GM12878 (cell line): ENCODE data around the gene CTNNA1. TPM values are rescaled to one million over a fixed set of nuclear protein-coding genes. Genes with fewer than 3 reads are reported as not detected.
A peak's percentile ranks its signal among the peaks of the same experiment; 100 is the strongest.

ENCODE experiments used
- ATAC-seq: fragments of 200-7000 bp; cut with Tn5 transposase; 3 replicates; pipeline ENCODE4 v1.9.1; 2020; ENCODE audit warnings: mild to moderate bottlenecking, moderate library complexity
- BruUV-seq: library from RNA; stranded (reverse); fragments of 400-500 nt; replicated peaks from 2 replicates; lab custom pipeline; 2021; lab: Mats Ljungman, UMichigan
- CTCF ChIA-PET: fragments of 300-600 bp; sonication (Branson Sonifier 250); formaldehyde crosslinking; extraction: SDS; loops from one replicate; lab custom pipeline; 2021; ENCODE audit warnings: inconsistent platforms; lab: Yijun Ruan, JAX
- POLR2A ChIA-PET: fragments of 350-600 bp; formaldehyde crosslinking; extraction: SDS; loops from one replicate; lab custom pipeline; 2021; ENCODE audit warnings: inconsistent platforms; lab: Charles Lee
- RAD21 ChIA-PET: fragments of 300-600 bp; sonication (Branson Sonifier 250); formaldehyde crosslinking; loops from one replicate; lab custom pipeline; 2023; ENCODE audit warnings: antibody characterized with exemption; ENCODE audit not compliant: unreplicated experiment; lab: Charles Lee
- SMC1A ChIA-PET: fragments of 300-600 bp; sonication (Branson Sonifier 250); formaldehyde crosslinking; loops from one replicate; lab custom pipeline; 2023; ENCODE audit not compliant: unreplicated experiment, uncharacterized antibody; lab: Charles Lee
- DNase-seq: peaks from one replicate; pipeline ENCODE4 v3.0.0-alpha.2; 2011; ENCODE audit warnings: low read depth, low spot score
- FAIRE-seq: peaks from 3 replicates; lab custom pipeline; 2011; peaks lifted over from hg19 to GRCh38; lab: Jason Lieb, UNC
- H2AFZ ChIP-seq: 2 replicates; pipeline ENCODE4 v1.6.0; 2011; ENCODE audit warnings: low read depth, low read length, control low read depth; ENCODE audit not compliant: control insufficient read depth
- H3K27ac ChIP-seq: 2 replicates; pipeline ENCODE4 v1.5.1; 2011; ENCODE audit warnings: control low read depth; ENCODE audit not compliant: control insufficient read depth, insufficient read depth
- H3K27me3 ChIP-seq, 2 experiments: replicated peaks in 1 of 2; 2 replicates each; pipeline versions ENCODE4 v1.6.0 to v1.6.1; 2011; ENCODE audit warnings: low read length in 1 of 2; ENCODE audit not compliant: control insufficient read depth in 2 of 2, insufficient read depth in 2 of 2
- H3K36me3 ChIP-seq, 2 experiments: 2 replicates each; pipeline ENCODE4 v1.5.1; 2011; ENCODE audit warnings: low read length in 1 of 2; ENCODE audit not compliant: control insufficient read depth in 2 of 2, insufficient read depth in 2 of 2
- H3K4me1 ChIP-seq: 2 replicates; pipeline ENCODE4 v1.6.1; 2011; ENCODE audit warnings: mild to moderate bottlenecking, low read length, moderate library complexity, mixed read lengths; ENCODE audit not compliant: control insufficient read depth, insufficient read depth
- H3K4me2 ChIP-seq: 2 replicates; pipeline ENCODE4 v1.6.0; 2011; ENCODE audit warnings: control low read depth; ENCODE audit not compliant: control insufficient read depth, insufficient read depth
- H3K4me3 ChIP-seq: fragments of 200-600 bp; sonication (generic); 2 replicates; pipeline ENCODE4 v1.5.1; 2016
- H3K79me2 ChIP-seq: 2 replicates; pipeline ENCODE4 v1.6.0; 2011; ENCODE audit warnings: low read length; ENCODE audit not compliant: control insufficient read depth, insufficient read depth
- H3K9ac ChIP-seq: 2 replicates; pipeline ENCODE4 v1.8.0; 2011; ENCODE audit warnings: low read length, control low read depth, mixed read lengths; ENCODE audit not compliant: control insufficient read depth, insufficient read depth
- H3K9me3 ChIP-seq: replicated peaks from 3 replicates; pipeline ENCODE4 v1.5.1; 2011; ENCODE audit warnings: mild to moderate bottlenecking, low read length; ENCODE audit not compliant: control insufficient read depth, insufficient read depth
- H4K20me1 ChIP-seq: 2 replicates; pipeline ENCODE4 v1.6.0; 2011; ENCODE audit not compliant: control insufficient read depth, insufficient read depth
- CBFB ChIP-seq: IDR thresholded peaks from 2 replicates; pipeline ENCODE4 v1.6.1; 2016; ENCODE audit warnings: antibody characterized with exemption, low read depth
- CEBPB ChIP-seq, 2 experiments: fragments of 150-350 bp in 1 of 2; IDR thresholded peaks; 2 replicates each; pipeline ENCODE4 v1.6.1; 2012 to 2014; ENCODE audit warnings: low read depth in 2 of 2, low read length in 2 of 2, borderline replicate concordance in 1 of 2, inconsistent platforms in 1 of 2
- CHD1 ChIP-seq: IDR thresholded peaks from 2 replicates; pipeline ENCODE4 v1.6.1; 2012; ENCODE audit warnings: low read depth, low read length, improper control_type of control experiment
- DPF2 ChIP-seq: fragments of 450-650 bp; IDR thresholded peaks from 2 replicates; pipeline ENCODE4 v1.6.1; 2017; ENCODE audit warnings: mild to moderate bottlenecking
- EGR1 ChIP-seq, 2 experiments: IDR thresholded peaks; 1 replicate in 1 of 2; 2 replicates in 1 of 2; pipeline ENCODE4 v1.6.1; 2011 to 2012; ENCODE audit warnings: low read depth in 2 of 2, low read length in 2 of 2, borderline replicate concordance in 1 of 2, mild to moderate bottlenecking in 1 of 2, moderate library complexity in 1 of 2
- FOS ChIP-seq: IDR thresholded peaks from 3 replicates; pipeline ENCODE4 v1.6.1; 2011; ENCODE audit warnings: borderline replicate concordance; ENCODE audit not compliant: insufficient read length; ENCODE audit errors: extremely low read depth
- HDAC2 ChIP-seq: fragments of 200-600 bp; sonication (generic); IDR thresholded peaks from 2 replicates; pipeline ENCODE4 v1.6.1; 2017
- IRF5 ChIP-seq: fragments of 450-650 bp; IDR thresholded peaks from 2 replicates; pipeline ENCODE4 v1.6.1; 2017; ENCODE audit warnings: borderline replicate concordance
- KAT2A ChIP-seq: conservative IDR thresholded peaks from 2 replicates; pipeline ENCODE4 v1.6.1; 2011; ENCODE audit warnings: low read depth, low read length; ENCODE audit not compliant: control insufficient read depth
- NFXL1 ChIP-seq: fragments of 450-650 bp; IDR thresholded peaks from 2 replicates; pipeline ENCODE4 v1.6.1; 2017; ENCODE audit warnings: antibody characterized with exemption, mild to moderate bottlenecking, borderline replicate concordance
- RELB ChIP-seq: fragments of 450-650 bp; IDR thresholded peaks from 2 replicates; pipeline ENCODE4 v1.6.1; 2017; ENCODE audit warnings: low read depth, mild to moderate bottlenecking, moderate library complexity
- SP1 ChIP-seq: IDR thresholded peaks from one replicate; pipeline ENCODE4 v1.6.1; 2011; ENCODE audit warnings: low read depth, low read length
- SPI1 ChIP-seq: IDR thresholded peaks from 2 replicates; pipeline ENCODE4 v1.6.1; 2011; ENCODE audit warnings: low read depth, mild to moderate bottlenecking, low read length, moderate library complexity, borderline replicate concordance; ENCODE audit not compliant: insufficient read depth
- ZNF217 ChIP-seq: fragments of 450-650 bp; IDR thresholded peaks from 2 replicates; pipeline ENCODE4 v1.6.1; 2017; ENCODE audit warnings: antibody characterized with exemption, mild to moderate bottlenecking
- ZNF384 ChIP-seq: IDR thresholded peaks from 2 replicates; pipeline ENCODE4 v1.6.1; 2012; ENCODE audit warnings: low read depth, mild to moderate bottlenecking, low read length, improper control_type of control experiment, borderline replicate concordance
- ZNF687 ChIP-seq: fragments of 450-650 bp; IDR thresholded peaks from 2 replicates; pipeline ENCODE4 v1.6.1; 2017; ENCODE audit warnings: mild to moderate bottlenecking, moderate library complexity
- ZSCAN29 ChIP-seq: fragments of 450-650 bp; IDR thresholded peaks from 2 replicates; pipeline ENCODE4 v1.6.1; 2017; ENCODE audit warnings: mild to moderate bottlenecking, moderate library complexity
- WGBS: methylation state at CpG from one replicate; pipeline ENCODE4 v1.1.6; 2016; ENCODE audit warnings: low lambda C conversion rate; ENCODE audit not compliant: insufficient replicate concordance, insufficient coverage; ENCODE audit errors: missing lambda C conversion rate; 5-methylcytosine and 5-hydroxymethylcytosine counted together
- in situ Hi-C: fragments of 300-500 bp; cut with MboI; formaldehyde crosslinking; loops from 9 replicates; pipeline ENCODE4 v1.14.3; 2018; ENCODE audit warnings: mixed read lengths
- intact Hi-C: fragments of 100-400 bp; cut with micrococcal nuclease; formaldehyde crosslinking; loops from one replicate; pipeline ENCODE4 v1.14.2; 2022; ENCODE audit not compliant: unreplicated experiment
- polyA plus RNA-seq, 11 experiments: library from polyadenylated mRNA; depleted of rRNA in 4 of 11; unstranded in 6 of 11; stranded (reverse) in 5 of 11; fragments of >200 nt; fragmentation: Nextera tagmentation in 4 of 11; fragmentation: Illumina TruSeq in 1 of 11; extraction: Ambion mirVana in 4 of 11; extraction: Trizol in 1 of 11; gene quantifications; 1 replicate in 1 of 11; 2 replicates in 10 of 11; pipeline versions ENCODE4 v1.2.1 to v1.2.3, GENCODE V29; 2011 to 2016; ENCODE audit warnings: inconsistent platforms in 2 of 11, missing spikeins in 2 of 11, low read depth in 1 of 11
- total RNA-seq, 4 experiments: library from RNA; depleted of rRNA in 3 of 4; stranded (reverse); fragments of >200 nt in 3 of 4; fragmentation: Illumina TruSeq in 1 of 4; extraction: Trizol in 1 of 4; gene quantifications; 2 replicates each; pipeline versions ENCODE4 v1.2.1 to v1.2.3, GENCODE V29; 2013 to 2021

Gene CTNNA1
- total and polyA plus RNA-seq, 10 of the 15 experiments (the other 5 are each of a cell fraction or from before 2014, with no cell fraction given), result 32.6 to 104 (median 57.7) TPM

- TF ChIP-seq NFXL1 (no peak), CHD1 (no peak), CBFB (no peak), ZSCAN29 (no peak), KAT2A (no peak), FOS (no peak), IRF5 (no peak), HDAC2 (no peak)
These were observed 27.3 kb upstream of the CTNNA1 start (continued) for GRCh38 chr5:138725818-138726416.

GRCh38 chr5:138726848-138727247 lies 26.4 kb upstream of the CTNNA1 start:
- DNase-seq (no peak), FAIRE-seq (no peak), ATAC-seq (peak; percentile 63)
- Histone ChIP-seq H2AFZ (peak overlapping the region; percentile 34), H3K79me2 (no peaks in the 10 kb centered on the region), H3K4me2 (peak overlapping the region; percentile 48; the same call in 1 of the 2 replicates), H3K9ac (no peak overlapping the region), H3K4me1 (peaks cover 8% of the 10 kb centered on the region), H3K4me3 (no peak overlapping the region), H3K27ac (no peak overlapping the region), H3K27me3 (no peaks in the 10 kb centered on the region), H4K20me1 (no peaks in the 10 kb centered on the region), H3K9me3 (no peaks in the 10 kb centered on the region), H3K36me3 (no peaks in the 10 kb centered on the region)
- in situ Hi-C loops (no loop called here), intact Hi-C loops (loop anchor here (5.0 kb wide), 1 partner anchor 85 kb away; no protein-coding TSS in a partner anchor)
- ChIA-PET CTCF (interaction anchor here (0.6 kb wide), 1 partner anchor 755 kb away, joined by 3 read pairs; no protein-coding TSS in a partner anchor), SMC1A (no interaction called here), POLR2A (no interaction called here), RAD21 (no interaction called here)
- WGBS, result 14% methylated on average over 4 of the region's 4 CpGs
- no TSS peak for BruUV-seq
- TF ChIP-seq ZNF687 (no peak), CEBPB (IDR thresholded peaks at IDR 0.05; ENCODE audit: borderline replicate concordance in 1 of 2, low read depth in 2 of 2, low read length in 2 of 2) (no peak), DPF2 (no peak), RELB (peak; percentile 39; the same call in 1 of the 2 replicates), SPI1 (no peak), EGR1 (IDR thresholded peaks at IDR 0.05; ENCODE audit: borderline replicate concordance in 1 of 2, low read depth in 2 of 2, low read length in 2 of 2) (peak in 1 of 2 experiments; percentile 28; a peak in 1 of 3 replicates), ZNF217 (no peak), SP1 (no peak), ZNF384 (no peak)
